Stimulated activated CD8-positive, alpha-beta memory T cell treated with anti-CD3 and anti-CD28 coated beads, Interleukin-12 subunit alpha, Interleukin-12 subunit beta, amount 100 ng/mL, for 4 hours (primary cell): ENCODE data around the gene GHR.
"Not testable (repeated sequence)": the region's sequence is repeated elsewhere in the genome, so short reads cannot be mapped to it uniquely, and the experiment has no call there.

Experiments used
- DNase-seq: peaks from one replicate; pipeline ENCODE4 v3.0.0-alpha.2; 2020; ENCODE audit warnings: low read depth

The GHR gene

GRCh38 chr5:42569953-42570548 lies 146.8 kb downstream of the GHR start:
- no peak for DNase-seq

DNA sequence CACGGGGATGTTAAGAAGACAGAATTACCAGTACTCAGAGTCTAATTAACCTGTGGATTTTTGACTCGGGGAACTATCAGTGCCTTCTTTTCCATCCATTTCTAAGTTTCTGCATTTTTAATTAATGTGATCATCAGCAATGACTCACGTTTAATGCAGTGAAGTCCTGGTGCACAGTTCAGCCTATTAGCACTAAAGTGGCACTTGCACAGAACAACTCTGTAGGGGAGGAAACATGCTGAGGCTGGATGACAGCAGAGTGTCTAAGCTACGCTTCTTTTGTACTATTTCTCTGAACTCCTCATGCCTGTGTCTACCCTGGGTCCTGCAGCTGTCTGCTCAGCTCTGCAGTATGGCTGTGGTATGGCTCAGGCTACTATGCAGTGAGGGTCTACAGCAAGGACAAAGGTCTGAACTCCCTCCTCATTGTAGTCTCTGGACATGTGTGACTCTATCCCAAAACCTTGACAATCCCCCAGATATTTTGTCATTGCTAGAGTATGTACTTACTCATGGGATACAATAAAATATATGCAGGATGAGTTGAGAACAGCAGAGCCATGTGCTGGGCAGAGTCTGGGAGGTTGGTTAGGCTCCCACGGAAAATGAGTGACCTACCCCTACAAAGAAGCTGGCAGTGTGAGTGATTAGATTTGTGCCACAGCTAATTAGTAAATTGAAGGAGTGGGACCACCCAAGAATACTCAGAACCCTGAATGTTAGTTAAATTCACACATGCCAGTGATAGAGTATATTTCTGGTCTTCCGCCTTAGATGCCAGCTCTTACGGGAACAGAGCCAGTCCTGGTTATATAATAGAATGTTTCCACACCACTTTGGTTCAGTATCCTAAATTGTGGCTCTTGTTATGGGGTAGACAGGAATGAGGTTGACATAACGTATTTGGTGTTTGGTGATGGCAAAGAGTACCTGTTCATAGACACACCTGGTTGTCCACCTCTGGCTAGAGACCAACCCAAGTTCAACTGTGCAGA lies 148.0 kb downstream of the GHR start:
- no peak for DNase-seq

GRCh38 chr5:42572313-42572712 lies 149.1 kb downstream of the GHR start:
- DNase-seq: no peak

- no peak for DNase-seq
These were observed 150.1 kb downstream of the GHR start for GRCh38 chr5:42573386-42573785.

- not testable (repeated sequence) for DNase-seq
These were observed 152.7 kb downstream of the GHR start for GRCh38 chr5:42575914-42576313.

- DNase-seq: not testable (repeated sequence)
These were observed 155.7 kb downstream of the GHR start for GRCh38 chr5:42578901-42579300.

GRCh38 chr5:42579320-42579719 lies 156.1 kb downstream of the GHR start:
- no peak for DNase-seq

GRCh38 chr5:42581845-42582244 lies 158.6 kb downstream of the GHR start:
- DNase-seq: no peak

DNA sequence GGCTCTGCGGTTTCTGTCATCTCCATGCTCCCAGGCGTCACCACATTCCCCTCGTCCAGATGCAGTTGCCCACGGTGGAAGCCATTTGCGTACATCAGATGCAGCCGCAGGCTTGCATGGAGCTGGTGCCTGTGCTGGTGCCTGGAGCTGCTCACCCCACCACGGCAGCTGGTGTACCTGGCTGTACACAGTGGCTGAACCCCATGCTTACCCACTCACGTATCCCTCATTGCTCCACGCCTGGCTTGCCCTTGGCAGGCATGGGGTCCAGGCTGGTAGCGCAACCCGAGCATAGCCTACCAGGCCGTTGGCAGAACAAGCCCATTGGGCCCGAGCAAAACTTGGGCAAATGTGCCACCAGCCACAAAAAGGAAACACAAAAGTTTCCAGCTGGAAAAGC lies 159.5 kb downstream of the GHR start:
- DNase-seq: no peak

- DNase-seq: no peak
These were observed 160.1 kb downstream of the GHR start for GRCh38 chr5:42583322-42583721.

DNA sequence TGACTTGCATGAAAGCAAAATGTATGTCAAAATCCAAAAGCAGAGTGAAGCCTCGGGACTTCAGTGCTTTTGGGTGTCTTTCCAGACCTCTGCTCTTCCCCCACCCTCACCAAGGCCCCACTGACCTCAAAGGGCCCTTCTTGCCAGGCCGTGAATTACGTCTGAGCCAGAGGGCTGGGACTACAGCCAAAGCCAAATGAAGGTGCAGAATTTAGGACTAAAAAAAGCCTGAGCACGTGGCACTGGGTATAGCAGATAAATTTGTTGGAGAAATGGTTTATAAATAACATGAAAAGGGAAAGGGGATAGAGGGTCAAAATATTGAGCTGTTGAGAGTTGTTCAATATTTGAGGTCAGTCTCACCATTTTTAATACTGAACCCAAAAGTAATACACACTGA lies 163.4 kb downstream of the GHR start:
- DNase-seq: no peak

DNA sequence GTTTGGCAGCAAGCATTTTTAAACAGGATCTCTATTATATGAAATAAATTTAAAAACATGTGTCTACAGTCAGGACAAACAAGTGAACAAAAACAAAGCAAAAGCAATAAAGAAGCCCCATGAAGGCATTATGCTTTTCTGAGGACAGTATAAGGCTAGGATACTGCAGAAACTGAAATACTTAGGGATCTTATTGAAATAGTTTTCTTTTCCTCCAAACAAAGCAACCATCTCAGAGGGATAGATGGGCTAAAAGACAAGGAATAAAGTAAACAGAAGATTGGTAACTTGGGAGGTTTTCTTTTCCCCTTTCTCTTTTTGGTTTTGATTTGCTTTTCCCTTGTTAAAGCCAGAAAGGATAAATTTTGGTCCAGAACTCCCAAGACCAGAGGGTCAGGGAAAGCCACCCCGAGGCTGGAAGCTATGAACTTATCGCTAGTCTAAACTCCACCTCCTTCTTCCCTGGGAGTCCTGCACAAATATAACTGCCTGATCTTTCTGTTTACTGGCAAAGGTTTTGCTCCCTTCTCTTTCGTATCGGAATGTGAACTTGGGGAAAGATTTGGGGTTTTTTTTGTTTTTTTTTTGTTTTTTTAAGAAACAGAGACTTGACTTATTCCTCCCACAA lies 164.0 kb downstream of the GHR start:
- no peak for DNase-seq

DNA sequence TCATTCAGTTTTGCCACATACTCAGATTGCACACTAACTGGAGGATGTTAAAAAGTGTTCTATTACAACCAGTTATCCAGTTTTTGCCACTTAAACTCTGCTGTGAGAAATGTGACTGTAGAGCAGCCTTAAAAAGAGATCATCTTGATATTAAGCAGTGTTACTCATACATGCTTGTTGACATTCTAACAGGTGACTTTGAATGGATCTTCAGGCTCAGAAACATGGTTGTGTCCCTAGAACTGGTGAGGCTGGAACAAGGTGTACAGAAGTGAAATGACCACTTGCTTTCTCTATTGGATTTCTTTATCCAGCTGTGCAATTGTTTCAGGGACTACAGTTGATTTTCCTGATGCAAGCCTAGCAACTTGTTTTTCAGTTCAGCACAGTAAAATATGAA lies 167.3 kb downstream of the GHR start:
- DNase-seq: no peak

DNA sequence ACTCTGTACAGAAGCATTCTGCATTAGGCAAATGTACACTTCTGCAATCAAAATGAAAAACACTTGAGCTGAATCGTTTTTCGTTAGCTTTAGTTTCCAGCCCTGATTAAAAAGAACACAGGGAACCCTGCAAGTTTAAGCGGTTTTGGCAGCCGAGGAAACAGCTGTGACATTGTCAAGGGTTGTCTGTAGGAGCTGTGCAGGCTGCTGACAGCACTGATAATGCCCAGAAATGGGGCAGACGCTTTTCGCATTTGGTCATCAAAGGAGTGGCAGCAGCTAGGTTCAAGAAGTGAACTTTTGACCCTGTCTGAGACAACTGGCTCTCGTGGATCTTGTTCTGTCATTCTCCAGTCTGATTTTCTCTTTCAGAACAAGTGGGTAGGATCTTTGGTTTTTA lies 167.8 kb downstream of the GHR start:
- no peak for DNase-seq

- DNase-seq: no peak
These were observed 169.3 kb downstream of the GHR start for GRCh38 chr5:42592401-42593140.

- DNase-seq: no peak
These were observed 170.4 kb downstream of the GHR start for GRCh38 chr5:42593591-42593990.

GRCh38 chr5:42595597-42595996 lies 172.4 kb downstream of the GHR start:
- DNase-seq: no peak

GRCh38 chr5:42596817-42597216 lies 173.6 kb downstream of the GHR start:
- no peak for DNase-seq

DNA sequence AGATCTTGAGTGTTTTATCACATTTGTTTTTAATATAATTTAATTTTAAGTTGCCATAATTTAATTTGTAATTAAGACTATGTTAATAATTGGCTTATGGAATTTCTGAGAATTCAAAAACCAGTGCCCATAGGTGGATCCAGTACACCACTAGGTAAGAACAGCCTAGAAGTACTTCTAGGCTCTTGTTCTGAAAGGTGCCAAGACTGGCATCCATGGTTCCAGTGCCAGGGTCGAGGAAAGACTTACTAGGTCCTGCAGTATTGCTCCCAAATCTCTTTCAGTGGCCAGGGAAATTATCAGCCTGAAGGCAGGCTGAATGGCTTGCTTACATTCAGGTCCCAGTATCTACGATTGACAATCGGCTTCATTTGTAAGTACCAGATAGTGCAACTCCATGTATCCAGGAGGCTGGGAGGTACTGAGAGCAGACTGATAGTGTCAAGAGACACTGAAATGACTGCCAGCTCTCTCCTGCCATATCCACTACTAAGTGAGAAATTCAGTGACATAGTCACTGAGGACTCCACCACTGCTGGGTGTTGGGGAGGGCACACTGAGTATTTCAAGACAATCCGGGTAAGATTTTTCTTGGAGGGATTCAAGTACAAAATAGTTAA lies 174.2 kb downstream of the GHR start:
- no peak for DNase-seq

GRCh38 chr5:42598311-42598710 lies 175.1 kb downstream of the GHR start:
- DNase-seq: no peak

DNA sequence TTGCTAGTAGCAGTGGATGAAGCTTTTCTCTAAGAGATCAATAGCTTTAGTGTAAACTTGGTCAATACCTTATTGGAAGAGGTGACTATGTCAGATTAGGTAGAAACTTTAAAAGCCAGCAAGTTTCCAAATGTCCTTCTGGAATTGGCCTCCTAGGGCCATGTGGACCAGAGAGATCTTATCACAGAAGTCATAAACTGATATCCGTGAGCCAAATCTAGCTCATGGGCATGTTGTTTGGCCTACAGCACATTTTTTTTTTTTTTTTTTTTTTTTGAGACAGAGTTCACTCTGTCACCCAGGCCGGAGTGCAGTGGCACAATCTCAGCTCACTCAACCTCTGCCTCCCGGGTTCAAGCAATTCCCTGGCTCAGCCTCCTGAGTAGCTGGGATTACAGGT lies 175.9 kb downstream of the GHR start:
- DNase-seq: no peak

- DNase-seq: no peak
These were observed 177.2 kb downstream of the GHR start for GRCh38 chr5:42600441-42600840.
